ENCODE data around the gene EFEMP1. TPM values are rescaled to one million over a fixed set of nuclear protein-coding genes. Genes with fewer than 3 reads are reported as not detected.
A peak's percentile ranks its signal among the peaks of the same experiment; 100 is the strongest.

Gene EFEMP1
- total and polyA plus RNA-seq, 2 experiments from 2014 or later: 0.66 to 2.4 TPM

- H3K9me3 ChIP-seq (ENCODE audit: low read depth): no peaks in the 10 kb centered on the region
- TF ChIP-seq CTCF (IDR thresholded peaks at IDR 0.05; ENCODE audit: low read depth, low read length): no peak
Observed at GRCh38 chr2:55954306-55955035, 30.9 kb upstream of the EFEMP1 start.

GRCh38 chr2:55952415-55952814, 28.8 kb upstream of the EFEMP1 start:
- Histone ChIP-seq H3K36me3 (no peaks in the 10 kb centered on the region), H3K9me3 (ENCODE audit: low read depth) (no peaks in the 10 kb centered on the region), H3K4me1 (ENCODE audit: low read depth) (no peaks in the 10 kb centered on the region), H3K27ac (no peak overlapping the region), H3K27me3 (no peaks in the 10 kb centered on the region), H3K4me3 (no peak overlapping the region)
- DNase-seq (ENCODE audit: low read depth in 1 of 2, low spot score in 1 of 2): peak in 1 of 2 donors; percentile 66
- TF ChIP-seq CTCF (IDR thresholded peaks at IDR 0.05; ENCODE audit: low read depth, low read length): no peak

More at GRCh38 chr2:55954306-55955035, 30.9 kb upstream of the EFEMP1 start:
- no peak overlapping the region for H3K27ac ChIP-seq
- no peaks in the 10 kb centered on the region for H3K4me1 ChIP-seq (ENCODE audit: low read depth)
- no peak overlapping the region for H3K4me3 ChIP-seq
- peak in 1 of 2 donors; percentile 88 for DNase-seq (ENCODE audit: low read depth in 1 of 2, low spot score in 1 of 2)
- no peaks in the 10 kb centered on the region for H3K36me3 ChIP-seq
- H3K27me3 ChIP-seq: no peaks in the 10 kb centered on the region

- H3K27ac ChIP-seq: no peak overlapping the region
Observed at GRCh38 chr2:55951533-55951932, 28.0 kb upstream of the EFEMP1 start.

GRCh38 chr2:55949613-55950012, 26.0 kb upstream of the EFEMP1 start:
- Histone ChIP-seq H3K27me3 (no peaks in the 10 kb centered on the region), H3K4me3 (no peak overlapping the region), H3K4me1 (ENCODE audit: low read depth) (no peaks in the 10 kb centered on the region), H3K9me3 (ENCODE audit: low read depth) (no peaks in the 10 kb centered on the region), H3K36me3 (no peaks in the 10 kb centered on the region), H3K27ac (no peak overlapping the region)
- TF ChIP-seq CTCF (IDR thresholded peaks at IDR 0.05; ENCODE audit: low read depth, low read length): no peak
- no peak for DNase-seq (ENCODE audit: low read depth in 1 of 2, low spot score in 1 of 2)

More at GRCh38 chr2:55951533-55951932, 28.0 kb upstream of the EFEMP1 start:
- no peaks in the 10 kb centered on the region for H3K36me3 ChIP-seq
- H3K4me1 ChIP-seq (ENCODE audit: low read depth): no peaks in the 10 kb centered on the region
- no peak for DNase-seq (ENCODE audit: low read depth in 1 of 2, low spot score in 1 of 2)
- H3K27me3 ChIP-seq: no peaks in the 10 kb centered on the region
- H3K4me3 ChIP-seq: no peak overlapping the region
- no peaks in the 10 kb centered on the region for H3K9me3 ChIP-seq (ENCODE audit: low read depth)
- no peak for TF ChIP-seq CTCF (IDR thresholded peaks at IDR 0.05; ENCODE audit: low read depth, low read length)

GRCh38 chr2:55949211-55949610, 25.6 kb upstream of the EFEMP1 start:
- no peaks in the 10 kb centered on the region for H3K36me3 ChIP-seq
- DNase-seq (ENCODE audit: low read depth in 1 of 2, low spot score in 1 of 2): no peak
- no peak for TF ChIP-seq CTCF (IDR thresholded peaks at IDR 0.05; ENCODE audit: low read depth, low read length)

More at GRCh38 chr2:55949211-55949610, 25.6 kb upstream of the EFEMP1 start:
- Histone ChIP-seq H3K27ac (no peak overlapping the region), H3K4me3 (no peak overlapping the region), H3K9me3 (ENCODE audit: low read depth) (no peaks in the 10 kb centered on the region), H3K4me1 (ENCODE audit: low read depth) (no peaks in the 10 kb centered on the region), H3K27me3 (no peaks in the 10 kb centered on the region)

All from cardiac muscle cell (in vitro differentiated cells and primary cell).